Cardiac muscle cell (in vitro differentiated cells and primary cell): Measurements from ENCODE around the gene AIF1. TPM values are rescaled to one million over a fixed set of nuclear protein-coding genes. Genes with fewer than 3 reads are reported as not detected.
"Not testable (repeated sequence)": the region's sequence is repeated elsewhere in the genome, so short reads cannot be mapped to it uniquely, and the experiment has no call there.

Source experiments
- DNase-seq, 2 donors: peaks; one replicate each; pipeline versions ENCODE4 v3.0.0 to v3.0.0-alpha.2; 2010 to 2017; ENCODE audit warnings: low read depth in 1 of 2, low spot score in 1 of 2
- H3K27ac ChIP-seq: fragments of 200-600 bp; sonication (generic); 2 replicates; pipeline ENCODE4 v1.5.1; 2016
- H3K27me3 ChIP-seq: fragments of 200-600 bp; sonication (generic); 2 replicates; pipeline ENCODE4 v1.6.0; 2016; ENCODE audit warnings: control low read depth
- H3K36me3 ChIP-seq: fragments of 200-600 bp; sonication (generic); 2 replicates; pipeline ENCODE4 v1.5.1; 2016; ENCODE audit warnings: control low read depth
- H3K4me1 ChIP-seq: fragments of 200-600 bp; sonication (generic); 2 replicates; pipeline ENCODE4 v1.8.1; 2017; ENCODE audit warnings: low read depth, mild to moderate bottlenecking, mixed run types
- H3K4me3 ChIP-seq: fragments of 200-600 bp; sonication (generic); 2 replicates; pipeline ENCODE4 v1.5.1; 2016; ENCODE audit warnings: mild to moderate bottlenecking
- H3K9me3 ChIP-seq: fragments of 200-600 bp; sonication (generic); 2 replicates; pipeline ENCODE4 v1.5.1; 2017; ENCODE audit warnings: low read depth, mild to moderate bottlenecking, control low read depth
- CTCF ChIP-seq: IDR thresholded peaks from 2 replicates; pipeline ENCODE4 v1.5.1; 2012; ENCODE audit warnings: low read depth, mild to moderate bottlenecking, low read length
- polyA plus RNA-seq: library from polyadenylated mRNA; unstranded; fragments of >200 nt; fragmentation: Nextera tagmentation; extraction: Ambion mirVana; gene quantifications from 2 replicates; pipeline ENCODE4 v1.2.1, GENCODE V29; 2016
- total RNA-seq: library from RNA; depleted of rRNA; stranded (reverse); fragments of >200 nt; gene quantifications from 2 replicates; pipeline ENCODE4 v1.2.3, GENCODE V29; 2016

AIF1 gene
- total and polyA plus RNA-seq, 2 experiments from 2014 or later: 1.4 TPM; not detected in 1

- DNase-seq: no peak
- Histone ChIP-seq H3K4me3 (no peak overlapping the region), H3K27me3 (no peaks in the 10 kb centered on the region), H3K27ac (no peak overlapping the region), H3K4me1 (peaks cover 3% of the 10 kb centered on the region), H3K9me3 (no peaks in the 10 kb centered on the region), H3K36me3 (no peaks in the 10 kb centered on the region)
- peak; percentile 16 for TF ChIP-seq CTCF
Observed at GRCh38 chr6:31585491-31585890, 29.5 kb upstream of the AIF1 start.

- no peak for TF ChIP-seq CTCF
- no peak within 1 kb of the TSS for H3K4me3 ChIP-seq
- no peak within 1 kb of the TSS for H3K27ac ChIP-seq
- no peaks in the 10 kb centered on the region for H3K36me3 ChIP-seq
- H3K9me3 ChIP-seq: no peaks in the 10 kb centered on the region
- H3K4me1 ChIP-seq: peaks cover 3% of the 10 kb centered on the region
- DNase-seq: peak in 1 of 2 donors; percentile 21
- H3K27me3 ChIP-seq: no peaks in the 10 kb centered on the region
Observed at GRCh38 chr6:31586008-31586407, 29.0 kb upstream of the AIF1 start, which contains the start of gene LST1. TSS of gene LST1 (plus strand) at chr6:31586277. CDS start at chr6:31587300, 1,023 bp downstream.

- TF ChIP-seq CTCF: no peak
- no peaks in the 10 kb centered on the region for H3K9me3 ChIP-seq
- H3K27ac ChIP-seq: no peak overlapping the region
- H3K27me3 ChIP-seq: no peaks in the 10 kb centered on the region
- DNase-seq: no peak
- no peak overlapping the region for H3K4me3 ChIP-seq
- H3K36me3 ChIP-seq: no peaks in the 10 kb centered on the region
- H3K4me1 ChIP-seq: peaks cover 1% of the 10 kb centered on the region
Observed at GRCh38 chr6:31586599-31587281, 28.3 kb upstream of the AIF1 start.

- H3K9me3 ChIP-seq: no peaks in the 10 kb centered on the region
- no peak overlapping the region for H3K4me3 ChIP-seq
- H3K27ac ChIP-seq: no peak overlapping the region
- TF ChIP-seq CTCF: no peak
- no peak for DNase-seq
- H3K27me3 ChIP-seq: no peaks in the 10 kb centered on the region
- H3K4me1 ChIP-seq: no peaks in the 10 kb centered on the region
- H3K36me3 ChIP-seq: no peaks in the 10 kb centered on the region
Observed at GRCh38 chr6:31587791-31588777, 26.9 kb upstream of the AIF1 start.

- no peak for TF ChIP-seq CTCF
- H3K4me1 ChIP-seq: no peaks in the 10 kb centered on the region
- no peaks in the 10 kb centered on the region for H3K36me3 ChIP-seq
- no peak overlapping the region for H3K4me3 ChIP-seq
- no peak overlapping the region for H3K27ac ChIP-seq
- H3K27me3 ChIP-seq: no peaks in the 10 kb centered on the region
- peak in 1 of 2 donors; percentile 14 for DNase-seq
- H3K9me3 ChIP-seq: no peaks in the 10 kb centered on the region
Observed at GRCh38 chr6:31588871-31589650, 26.0 kb upstream of the AIF1 start.

GRCh38 chr6:31590691-31591090, 24.3 kb upstream of the AIF1 start:
- not testable (repeated sequence) for H3K9me3 ChIP-seq, H3K4me1 ChIP-seq, H3K36me3 ChIP-seq, H3K4me3 ChIP-seq, H3K27ac ChIP-seq, DNase-seq, H3K27me3 ChIP-seq
